ENCODE results near the gene OR2L5.

The OR2L5 gene

GRCh38 chr1:248013229-248013710, at the start of gene OR2L5:
Gene OR2L5 (plus strand): TSS chr1:248013660. CDS start chr1:248021948, 8,288 bp downstream.
- no peak within 1 kb of the TSS for H3K4me3 ChIP-seq (ENCODE audit: low read depth, low read length)
- no peak for TF ChIP-seq CTCF (IDR thresholded peaks at IDR 0.05; ENCODE audit: insufficient read depth, low read length, missing control alignments)
- ChIA-PET POLR2A (no interaction called here), CTCF (no interaction called here)
- no peak for DNase-seq (ENCODE audit: low read depth, low spot score)

GRCh38 chr1:247964933-247965332, 48.5 kb upstream of the OR2L5 start, which contains the start of gene OR2AK2:
Gene OR2AK2 (plus strand): TSS chr1:247965233. CDS start chr1:247965377, 144 bp downstream.
- CTCF ChIA-PET = no interaction called here

GRCh38 chr1:247966532-247967204, 46.8 kb upstream of the OR2L5 start:
- ChIA-PET CTCF (no interaction called here), POLR2A (no interaction called here)
- DNase-seq (ENCODE audit: low read depth, low spot score) = no peak
- H3K4me3 ChIP-seq (ENCODE audit: low read depth, low read length) = no peak overlapping the region
- TF ChIP-seq CTCF (IDR thresholded peaks at IDR 0.05; ENCODE audit: insufficient read depth, low read length, missing control alignments) = no peak

More at GRCh38 chr1:247964933-247965332, 48.5 kb upstream of the OR2L5 start, which contains the start of gene OR2AK2:
- POLR2A ChIA-PET = no interaction called here
- DNase-seq (ENCODE audit: low read depth, low spot score) = no peak
- H3K4me3 ChIP-seq (ENCODE audit: low read depth, low read length) = no peak within 1 kb of the TSS
- no peak for TF ChIP-seq CTCF (IDR thresholded peaks at IDR 0.05; ENCODE audit: insufficient read depth, low read length, missing control alignments)

GRCh38 chr1:247992986-247993385, 20.5 kb upstream of the OR2L5 start:
- ChIA-PET POLR2A (no interaction called here), CTCF (no interaction called here)
- no peak overlapping the region for H3K4me3 ChIP-seq (ENCODE audit: low read depth, low read length)
- DNase-seq (ENCODE audit: low read depth, low spot score) = no peak
- no peak for TF ChIP-seq CTCF (IDR thresholded peaks at IDR 0.05; ENCODE audit: insufficient read depth, low read length, missing control alignments)

- ChIA-PET POLR2A (no interaction called here), CTCF (no interaction called here)
- TF ChIP-seq CTCF (IDR thresholded peaks at IDR 0.05; ENCODE audit: insufficient read depth, low read length, missing control alignments) = no peak
- no peak overlapping the region for H3K4me3 ChIP-seq (ENCODE audit: low read depth, low read length)
- no peak for DNase-seq (ENCODE audit: low read depth, low spot score)
Measured at GRCh38 chr1:247998811-247999210, 14.6 kb upstream of the OR2L5 start.

GRCh38 chr1:248000169-248000568, 13.3 kb upstream of the OR2L5 start:
- no peak overlapping the region for H3K4me3 ChIP-seq (ENCODE audit: low read depth, low read length)
- ChIA-PET CTCF (no interaction called here), POLR2A (no interaction called here)
- DNase-seq (ENCODE audit: low read depth, low spot score) = no peak
- TF ChIP-seq CTCF (IDR thresholded peaks at IDR 0.05; ENCODE audit: insufficient read depth, low read length, missing control alignments) = no peak
